H1 (cell line): ENCODE data around the gene FGL2. TPM values are rescaled to one million over a fixed set of nuclear protein-coding genes. Genes with fewer than 3 reads are reported as not detected.

ENCODE experiments used
- CTCF ChIA-PET: fragments of 300-600 bp; sonication (Branson Sonifier 250); formaldehyde crosslinking; loops from one replicate; lab custom pipeline; 2021; ENCODE audit not compliant: partially characterized antibody; lab: Charles Lee
- POLR2A ChIA-PET: fragments of 300-600 bp; sonication (Branson Sonifier 250); formaldehyde crosslinking; loops from one replicate; lab custom pipeline; 2021; ENCODE audit warnings: inconsistent platforms; ENCODE audit not compliant: partially characterized antibody; lab: Charles Lee
- DNase-seq, 2 experiments: peaks; one replicate each; pipeline versions ENCODE4 v3.0.0 to v3.0.0-alpha.2; 2010 to 2022; ENCODE audit warnings: low spot score in 2 of 2, low read depth in 1 of 2, mixed read lengths in 1 of 2
- FAIRE-seq: peaks from 2 replicates; lab custom pipeline; 2011; peaks lifted over from hg19 to GRCh38; lab: Jason Lieb, UNC
- H2AFZ ChIP-seq: 2 replicates; pipeline ENCODE4 v1.8.1; 2012; ENCODE audit warnings: low read length, inconsistent platforms
- H2AK5ac ChIP-seq: 2 replicates; pipeline ENCODE4 v1.6.1; 2013; ENCODE audit warnings: low read depth, low read length
- H2BK120ac ChIP-seq: replicated peaks from 2 replicates; pipeline ENCODE3; 2013; ENCODE audit warnings: low read depth, low read length, inconsistent platforms
- H2BK12ac ChIP-seq: 2 replicates; pipeline ENCODE4 v1.6.1; 2013; ENCODE audit warnings: low read depth, low read length
- H2BK15ac ChIP-seq: 2 replicates; pipeline ENCODE4 v1.6.1; 2013; ENCODE audit warnings: low read length
- H2BK20ac ChIP-seq: 2 replicates; pipeline ENCODE4 v1.6.1; 2013; ENCODE audit warnings: low read length
- H2BK5ac ChIP-seq: 2 replicates; pipeline ENCODE4 v1.6.1; 2013; ENCODE audit warnings: low read depth, low read length
- H3K14ac ChIP-seq: 2 replicates; pipeline ENCODE4 v1.6.1; 2013; ENCODE audit warnings: inconsistent platforms; ENCODE audit not compliant: insufficient read length
- H3K18ac ChIP-seq: 2 replicates; pipeline ENCODE4 v1.6.1; 2013; ENCODE audit warnings: low read length; ENCODE audit errors: extremely low read depth
- H3K23ac ChIP-seq: 2 replicates; pipeline ENCODE4 v1.6.1; 2013; ENCODE audit warnings: inconsistent platforms; ENCODE audit not compliant: insufficient read length
- H3K23me2 ChIP-seq: 2 replicates; pipeline ENCODE4 v1.6.1; 2013; ENCODE audit warnings: low read depth, low read length
- H3K27ac ChIP-seq: 2 replicates; pipeline ENCODE4 v1.6.1; 2011; ENCODE audit warnings: low read depth, low read length, inconsistent platforms
- H3K27me3 ChIP-seq, 4 experiments: replicated peaks in 1 of 4; 1 replicate in 1 of 4; 2 replicates in 3 of 4; pipeline versions ENCODE4 v1.6.1 to v1.8.1; 2011 to 2013; ENCODE audit warnings: low read length in 3 of 4, mild to moderate bottlenecking in 3 of 4, inconsistent platforms in 2 of 4, mixed read lengths in 2 of 4, moderate library complexity in 1 of 4; ENCODE audit not compliant: control insufficient read depth in 3 of 4, insufficient read depth in 3 of 4; ENCODE audit errors: extremely low read depth in 1 of 4
- H3K36me3 ChIP-seq, 4 experiments: 2 replicates each; pipeline versions ENCODE4 v1.6.1 to v1.8.1; 2011 to 2013; ENCODE audit warnings: mild to moderate bottlenecking in 4 of 4, low read length in 3 of 4, moderate library complexity in 2 of 4, control low read depth in 1 of 4, inconsistent platforms in 1 of 4; ENCODE audit not compliant: insufficient read depth in 4 of 4, control insufficient read depth in 2 of 4
- H3K4ac ChIP-seq: replicated peaks from 2 replicates; pipeline ENCODE3; 2013; ENCODE audit warnings: low read length, low read depth, mixed read lengths, inconsistent platforms; ENCODE audit not compliant: insufficient read length
- H3K4me1 ChIP-seq, 4 experiments: replicated peaks in 1 of 4; 1 replicate in 1 of 4; 2 replicates in 3 of 4; pipeline versions ENCODE4 v1.6.1 to v1.8.1; 2011 to 2013; ENCODE audit warnings: low read length in 3 of 4, inconsistent platforms in 2 of 4, mixed read lengths in 1 of 4; ENCODE audit not compliant: insufficient read depth in 4 of 4, control insufficient read depth in 3 of 4
- H3K4me2 ChIP-seq, 2 experiments: 2 replicates each; pipeline versions ENCODE4 v1.6.1 to v1.8.1; 2011 to 2013; ENCODE audit warnings: low read depth in 2 of 2, low read length in 2 of 2, control low read depth in 1 of 2, inconsistent platforms in 1 of 2, mild to moderate bottlenecking in 1 of 2; ENCODE audit not compliant: insufficient read depth in 1 of 2
- H3K4me3 ChIP-seq, 4 experiments: fragments of 200-600, 300-600 bp in 1 of 4; sonication (generic), shearing (Covaris generic), sonication (Bioruptor Twin) in 1 of 4; 2 replicates each; pipeline versions ENCODE4 v1.5.1 to v1.8.1; 2011 to 2016; ENCODE audit warnings: low read length in 4 of 4, low read depth in 3 of 4, control low read depth in 2 of 4, inconsistent platforms in 2 of 4, mild to moderate bottlenecking in 2 of 4, mixed read lengths in 1 of 4, moderate library complexity in 1 of 4; ENCODE audit not compliant: insufficient read depth in 2 of 4; ENCODE audit errors: extremely low read depth in 1 of 4
- H3K56ac ChIP-seq: replicated peaks from 2 replicates; pipeline ENCODE3; 2013; ENCODE audit warnings: low read depth, mild to moderate bottlenecking, mixed read lengths, low read length, inconsistent platforms; ENCODE audit not compliant: insufficient read length
- H3K79me1 ChIP-seq: 2 replicates; pipeline ENCODE4 v1.6.1; 2013; ENCODE audit warnings: low read depth, low read length, control low read depth
- H3K79me2 ChIP-seq, 2 experiments: 2 replicates each; pipeline versions ENCODE4 v1.6.1 to v1.8.1; 2012 to 2013; ENCODE audit warnings: low read length in 2 of 2, mild to moderate bottlenecking in 2 of 2, inconsistent platforms in 1 of 2; ENCODE audit not compliant: insufficient read depth in 2 of 2, control insufficient read depth in 1 of 2
- H3K9ac ChIP-seq, 4 experiments: replicated peaks in 1 of 4; 1 replicate in 1 of 4; 2 replicates in 3 of 4; pipeline versions ENCODE4 v1.6.1 to v1.8.1; 2011 to 2013; ENCODE audit warnings: low read depth in 3 of 4, low read length in 3 of 4, control low read depth in 2 of 4, mild to moderate bottlenecking in 2 of 4, moderate library complexity in 2 of 4, inconsistent platforms in 1 of 4; ENCODE audit errors: extremely low read depth in 1 of 4
- H3K9me3 ChIP-seq, 2 experiments: 2 replicates each; pipeline versions ENCODE4 v1.6.1 to v1.8.1; 2012 to 2013; ENCODE audit warnings: mild to moderate bottlenecking in 2 of 2, moderate library complexity in 2 of 2, control low read depth in 1 of 2, inconsistent platforms in 1 of 2, low read depth in 1 of 2, low read length in 1 of 2, mixed read lengths in 1 of 2; ENCODE audit not compliant: insufficient read depth in 2 of 2
- H4K20me1 ChIP-seq, 2 experiments: replicated peaks in 1 of 2; 2 replicates each; pipeline versions ENCODE3 to v1.8.1; 2011 to 2013; ENCODE audit warnings: inconsistent platforms in 2 of 2, low read length in 2 of 2, mild to moderate bottlenecking in 1 of 2; ENCODE audit not compliant: insufficient read depth in 2 of 2, control insufficient read depth in 1 of 2
- H4K5ac ChIP-seq: 2 replicates; pipeline ENCODE4 v1.6.1; 2013; ENCODE audit warnings: low read length, low read depth, mixed read lengths, inconsistent platforms; ENCODE audit not compliant: insufficient read length
- H4K8ac ChIP-seq: 2 replicates; pipeline ENCODE4 v1.8.0; 2013; ENCODE audit warnings: mild to moderate bottlenecking, moderate library complexity, low read length, inconsistent platforms; ENCODE audit not compliant: insufficient read depth; ENCODE audit errors: extremely low read depth
- H4K91ac ChIP-seq: replicated peaks from 2 replicates; pipeline ENCODE3; 2013; ENCODE audit warnings: low read length, mixed read lengths, inconsistent platforms; ENCODE audit not compliant: insufficient read length
- HDAC6 ChIP-seq: IDR thresholded peaks from one replicate; pipeline ENCODE4 v1.7.1; 2012; ENCODE audit warnings: low read depth, mild to moderate bottlenecking, inconsistent platforms, low read length, moderate library complexity
- MAFK ChIP-seq: IDR thresholded peaks from 2 replicates; pipeline ENCODE4 v1.6.1; 2012; ENCODE audit warnings: low read depth, mild to moderate bottlenecking, improper control_type of control experiment, low read length
- WGBS, 2 experiments: shearing (Covaris generic) in 1 of 2; methylation state at CpG; one replicate each; pipeline versions ENCODE4 v1.1.6 to v1.1.7; 2013 to 2015; ENCODE audit warnings: low lambda C conversion rate in 2 of 2, mixed read lengths in 2 of 2, inconsistent platforms in 1 of 2, low coverage in 1 of 2, missing lambda C conversion rate in 1 of 2; ENCODE audit not compliant: insufficient replicate concordance in 2 of 2, insufficient coverage in 1 of 2, insufficient read length in 1 of 2; ENCODE audit errors: extremely low coverage in 1 of 2, missing lambda C conversion rate in 1 of 2; 5-methylcytosine and 5-hydroxymethylcytosine counted together
- polyA plus RNA-seq, 7 experiments: library from polyadenylated mRNA; depleted of rRNA in 3 of 7; stranded (reverse) in 5 of 7; unstranded in 2 of 7; fragments of >200 nt in 5 of 7; fragments of 200-250 nt in 2 of 7; gene quantifications; 1 replicate in 5 of 7; 2 replicates in 1 of 7; 4 replicates in 1 of 7; pipeline versions ENCODE4 v1.2.1 to v1.2.3, GENCODE V29; 2011 to 2013; ENCODE audit warnings: missing spikeins in 2 of 7, mixed read lengths in 2 of 7
- total RNA-seq: library from RNA; stranded (reverse); fragmentation: NEBNext Ultra II Directional; extraction: Animal tissue kit (Norgen Biotek cat#: 25700); gene quantifications from 2 replicates; pipeline ENCODE4 v1.2.1, GENCODE V29; 2021

FGL2 gene
- total and polyA plus RNA-seq, 2 of the 8 experiments (the other 6 are each of a cell fraction or from before 2014, with no cell fraction given), result not detected

- Histone ChIP-seq H3K27me3 (no peaks in the 10 kb centered on the region), H2BK120ac (no peak overlapping the region), H2AK5ac (no peak overlapping the region), H3K79me1 (no peaks in the 10 kb centered on the region), H3K4me1 (peaks cover 0 to 5% (median 0%) of the 10 kb centered on the region in 4 experiments; a peak in 1 of 7 replicates), H3K9me3 (no peaks in the 10 kb centered on the region), H3K9ac (no peak overlapping the region), H4K5ac (no peak overlapping the region), H2BK15ac (no peak overlapping the region), H2BK12ac (no peak overlapping the region), H3K18ac (no peak overlapping the region), H2AFZ (no peak overlapping the region), H4K8ac (no peak overlapping the region), H3K23me2 (no peaks in the 10 kb centered on the region), H4K91ac (no peak overlapping the region), H3K79me2 (no peaks in the 10 kb centered on the region), H3K4ac (no peak overlapping the region), H3K23ac (no peak overlapping the region), H4K20me1 (no peaks in the 10 kb centered on the region), H3K14ac (no peak overlapping the region), H2BK5ac (no peak overlapping the region), H3K4me2 (no peak overlapping the region), H3K56ac (no peak overlapping the region), H3K27ac (no peak overlapping the region), H3K36me3 (no peaks in the 10 kb centered on the region), H2BK20ac (no peak overlapping the region), H3K4me3 (no peak overlapping the region)
- 83% methylated on average over 4 of the region's 4 CpGs; no CpG with 5 or more reads in 1 of the 2 experiments for WGBS, 2 experiments
- ChIA-PET POLR2A (no interaction called here), CTCF (no interaction called here)
- no peak for DNase-seq
- no peak for FAIRE-seq
- TF ChIP-seq MAFK (no peak), HDAC6 (no peak)
Measured at GRCh38 chr7:77197141-77197540, 2.5 kb downstream of the FGL2 start.
